GM12878 (cell line): ENCODE data around the gene SERPINE2. TPM values are rescaled to one million over a fixed set of nuclear protein-coding genes. Genes with fewer than 3 reads are reported as not detected.

ENCODE experiments used
- ATAC-seq: fragments of 200-7000 bp; cut with Tn5 transposase; 3 replicates; pipeline ENCODE4 v1.9.1; 2020; ENCODE audit warnings: mild to moderate bottlenecking, moderate library complexity
- BruUV-seq: library from RNA; stranded (reverse); fragments of 400-500 nt; replicated peaks from 2 replicates; lab custom pipeline; 2021; lab: Mats Ljungman, UMichigan
- CTCF ChIA-PET: fragments of 300-600 bp; sonication (Branson Sonifier 250); formaldehyde crosslinking; extraction: SDS; loops from one replicate; lab custom pipeline; 2021; ENCODE audit warnings: inconsistent platforms; lab: Yijun Ruan, JAX
- POLR2A ChIA-PET: fragments of 350-600 bp; formaldehyde crosslinking; extraction: SDS; loops from one replicate; lab custom pipeline; 2021; ENCODE audit warnings: inconsistent platforms; lab: Charles Lee
- RAD21 ChIA-PET: fragments of 300-600 bp; sonication (Branson Sonifier 250); formaldehyde crosslinking; loops from one replicate; lab custom pipeline; 2023; ENCODE audit warnings: antibody characterized with exemption; ENCODE audit not compliant: unreplicated experiment; lab: Charles Lee
- SMC1A ChIA-PET: fragments of 300-600 bp; sonication (Branson Sonifier 250); formaldehyde crosslinking; loops from one replicate; lab custom pipeline; 2023; ENCODE audit not compliant: unreplicated experiment, uncharacterized antibody; lab: Charles Lee
- DNase-seq: peaks from one replicate; pipeline ENCODE4 v3.0.0-alpha.2; 2011; ENCODE audit warnings: low read depth, low spot score
- FAIRE-seq: peaks from 3 replicates; lab custom pipeline; 2011; peaks lifted over from hg19 to GRCh38; lab: Jason Lieb, UNC
- H2AFZ ChIP-seq: 2 replicates; pipeline ENCODE4 v1.6.0; 2011; ENCODE audit warnings: low read depth, low read length, control low read depth; ENCODE audit not compliant: control insufficient read depth
- H3K27ac ChIP-seq: 2 replicates; pipeline ENCODE4 v1.5.1; 2011; ENCODE audit warnings: control low read depth; ENCODE audit not compliant: control insufficient read depth, insufficient read depth
- H3K27me3 ChIP-seq, 2 experiments: replicated peaks in 1 of 2; 2 replicates each; pipeline versions ENCODE4 v1.6.0 to v1.6.1; 2011; ENCODE audit warnings: low read length in 1 of 2; ENCODE audit not compliant: control insufficient read depth in 2 of 2, insufficient read depth in 2 of 2
- H3K36me3 ChIP-seq, 2 experiments: 2 replicates each; pipeline ENCODE4 v1.5.1; 2011; ENCODE audit warnings: low read length in 1 of 2; ENCODE audit not compliant: control insufficient read depth in 2 of 2, insufficient read depth in 2 of 2
- H3K4me1 ChIP-seq: 2 replicates; pipeline ENCODE4 v1.6.1; 2011; ENCODE audit warnings: mild to moderate bottlenecking, low read length, moderate library complexity, mixed read lengths; ENCODE audit not compliant: control insufficient read depth, insufficient read depth
- H3K4me2 ChIP-seq: 2 replicates; pipeline ENCODE4 v1.6.0; 2011; ENCODE audit warnings: control low read depth; ENCODE audit not compliant: control insufficient read depth, insufficient read depth
- H3K4me3 ChIP-seq: fragments of 200-600 bp; sonication (generic); 2 replicates; pipeline ENCODE4 v1.5.1; 2016
- H3K79me2 ChIP-seq: 2 replicates; pipeline ENCODE4 v1.6.0; 2011; ENCODE audit warnings: low read length; ENCODE audit not compliant: control insufficient read depth, insufficient read depth
- H3K9ac ChIP-seq: 2 replicates; pipeline ENCODE4 v1.8.0; 2011; ENCODE audit warnings: low read length, control low read depth, mixed read lengths; ENCODE audit not compliant: control insufficient read depth, insufficient read depth
- H3K9me3 ChIP-seq: replicated peaks from 3 replicates; pipeline ENCODE4 v1.5.1; 2011; ENCODE audit warnings: mild to moderate bottlenecking, low read length; ENCODE audit not compliant: control insufficient read depth, insufficient read depth
- H4K20me1 ChIP-seq: 2 replicates; pipeline ENCODE4 v1.6.0; 2011; ENCODE audit not compliant: control insufficient read depth, insufficient read depth
- ETV6 ChIP-seq, 2 experiments: fragments of 450-650 bp in 1 of 2; IDR thresholded peaks in 1 of 2; conservative IDR thresholded peaks in 1 of 2; 2 replicates each; pipeline ENCODE4 v1.6.1; 2014; ENCODE audit warnings: antibody characterized with exemption in 1 of 2, borderline replicate concordance in 1 of 2, low read depth in 1 of 2, mild to moderate bottlenecking in 1 of 2, moderate library complexity in 1 of 2
- HDAC6 ChIP-seq: fragments of 200-600 bp; sonication (generic); IDR thresholded peaks from one replicate; pipeline ENCODE4 v1.8.0; 2017; ENCODE audit warnings: antibody characterized with exemption; ENCODE audit not compliant: unreplicated experiment
- IKZF2 ChIP-seq, 2 experiments: fragments of 450-650 bp; IDR thresholded peaks; 2 replicates each; pipeline ENCODE4 v1.6.1; 2017; ENCODE audit warnings: mild to moderate bottlenecking in 2 of 2, moderate library complexity in 2 of 2
- KAT2A ChIP-seq: conservative IDR thresholded peaks from 2 replicates; pipeline ENCODE4 v1.6.1; 2011; ENCODE audit warnings: low read depth, low read length; ENCODE audit not compliant: control insufficient read depth
- KDM1A ChIP-seq: fragments of 200-600 bp; sonication (generic); IDR thresholded peaks from 2 replicates; pipeline ENCODE4 v1.6.1; 2016; ENCODE audit warnings: borderline replicate concordance
- SIX5 ChIP-seq: IDR thresholded peaks from 2 replicates; pipeline ENCODE4 v1.6.1; 2011; ENCODE audit warnings: mild to moderate bottlenecking, low read depth, low read length, moderate library complexity; ENCODE audit not compliant: severe bottlenecking
- WGBS: methylation state at CpG from one replicate; pipeline ENCODE4 v1.1.6; 2016; ENCODE audit warnings: low lambda C conversion rate; ENCODE audit not compliant: insufficient replicate concordance, insufficient coverage; ENCODE audit errors: missing lambda C conversion rate; 5-methylcytosine and 5-hydroxymethylcytosine counted together
- in situ Hi-C: fragments of 300-500 bp; cut with MboI; formaldehyde crosslinking; loops from 9 replicates; pipeline ENCODE4 v1.14.3; 2018; ENCODE audit warnings: mixed read lengths
- intact Hi-C: fragments of 100-400 bp; cut with micrococcal nuclease; formaldehyde crosslinking; loops from one replicate; pipeline ENCODE4 v1.14.2; 2022; ENCODE audit not compliant: unreplicated experiment
- polyA plus RNA-seq, 11 experiments: library from polyadenylated mRNA; depleted of rRNA in 4 of 11; unstranded in 6 of 11; stranded (reverse) in 5 of 11; fragments of >200 nt; fragmentation: Nextera tagmentation in 4 of 11; fragmentation: Illumina TruSeq in 1 of 11; extraction: Ambion mirVana in 4 of 11; extraction: Trizol in 1 of 11; gene quantifications; 1 replicate in 1 of 11; 2 replicates in 10 of 11; pipeline versions ENCODE4 v1.2.1 to v1.2.3, GENCODE V29; 2011 to 2016; ENCODE audit warnings: inconsistent platforms in 2 of 11, missing spikeins in 2 of 11, low read depth in 1 of 11
- total RNA-seq, 4 experiments: library from RNA; depleted of rRNA in 3 of 4; stranded (reverse); fragments of >200 nt in 3 of 4; fragmentation: Illumina TruSeq in 1 of 4; extraction: Trizol in 1 of 4; gene quantifications; 2 replicates each; pipeline versions ENCODE4 v1.2.1 to v1.2.3, GENCODE V29; 2013 to 2021
- TF ChIP-seq, protein P1 (sequence below): fragments of 450-650 bp; formaldehyde crosslinking; IDR thresholded peaks from 2 replicates; pipeline ENCODE4 v1.4.0; 2020; ENCODE audit warnings: mild to moderate bottlenecking, moderate library complexity
- TF ChIP-seq, protein P2 (sequence below): fragments of 450-650 bp; IDR thresholded peaks from 2 replicates; pipeline ENCODE4 v1.6.1; 2017; ENCODE audit warnings: antibody characterized with exemption, mild to moderate bottlenecking, moderate library complexity
- TF ChIP-seq, protein P3 (sequence below): fragments of 450-650 bp; IDR thresholded peaks from 2 replicates; pipeline ENCODE4 v1.6.1; 2017; ENCODE audit warnings: low read depth, mild to moderate bottlenecking, moderate library complexity
- TF ChIP-seq, protein P4 (sequence below): fragments of 450-650 bp; IDR thresholded peaks from 2 replicates; pipeline ENCODE4 v1.6.1; 2018; ENCODE audit warnings: borderline replicate concordance, mild to moderate bottlenecking; ENCODE audit not compliant: partially characterized antibody

The SERPINE2 gene
- total and polyA plus RNA-seq, 10 of the 15 experiments (the other 5 are each of a cell fraction or from before 2014, with no cell fraction given) = 0.18 to 1.7 (median 0.39) TPM

DNA sequence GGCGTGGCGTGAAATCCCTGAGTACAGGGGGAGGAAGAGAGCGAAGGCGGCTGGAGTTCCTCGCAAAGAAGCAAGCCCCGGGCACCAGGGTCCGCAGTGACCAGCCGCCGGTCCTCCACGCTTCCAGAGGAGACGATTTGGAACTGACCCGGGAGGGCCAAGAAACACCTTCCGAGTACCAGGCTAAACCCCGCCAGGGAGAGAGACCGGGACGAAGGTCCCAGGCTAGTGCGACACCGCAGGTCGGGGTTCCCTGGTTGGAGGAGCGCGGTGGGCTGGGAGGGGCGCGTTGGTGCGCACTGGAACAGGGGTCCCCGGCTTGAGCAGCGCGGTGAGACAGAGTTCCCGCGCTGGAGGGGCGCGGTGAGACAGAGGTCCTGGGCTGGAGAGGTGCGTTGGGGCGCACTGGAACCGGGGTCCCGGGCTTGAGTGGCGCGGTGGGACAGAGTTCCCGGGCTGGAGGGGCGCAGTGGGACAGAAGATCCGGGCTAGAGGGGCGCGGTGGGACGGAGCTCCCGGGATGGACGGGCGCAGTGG, 94.9 kb downstream of the SERPINE2 start:
- ChIA-PET CTCF (interaction anchor here (1.0 to 2.6 kb wide), 6 partner anchors 11 to 183 kb away, joined by 3 to 15 read pairs (median 6); partner anchors contain the start of gene MRPL44), POLR2A (interaction anchor here (1.4 kb wide), 1 partner anchor 13 kb away, joined by 7 read pairs; the partner anchor contains the start of gene MRPL44), SMC1A (interaction anchor here (0.9 to 1.3 kb wide), 5 partner anchors 10 to 49 kb away, joined by 4 to 7 read pairs (median 4); partner anchors contain the start of gene MRPL44), RAD21 (interaction anchor here (0.9 to 1.5 kb wide), 2 partner anchors 14 to 48 kb away, joined by 4 to 6 read pairs; no protein-coding TSS in a partner anchor)
- H3K4me2 ChIP-seq = peak overlapping the region; percentile 88
- peak overlapping the region; percentile 75 for H3K4me3 ChIP-seq
- H3K79me2 ChIP-seq = peaks cover 39% of the 10 kb centered on the region
- BruUV-seq = no TSS peak
- peaks cover 12% of the 10 kb centered on the region for H3K4me1 ChIP-seq
- no peak for DNase-seq
- in situ Hi-C loops = no loop called here
- no peaks in the 10 kb centered on the region for H3K36me3 ChIP-seq
- WGBS = 2% methylated on average over 46 of the region's 46 CpGs
- no peak for FAIRE-seq
- intact Hi-C loops = loop anchor here (2.0 to 5.0 kb wide), 2 partner anchors 47 to 107 kb away; partner anchors contain the start of gene AP1S3
- no peaks in the 10 kb centered on the region for H4K20me1 ChIP-seq
- H3K9ac ChIP-seq = peak overlapping the region; percentile 75
- no peaks in the 10 kb centered on the region for H3K27me3 ChIP-seq
- ATAC-seq = peak; percentile 45
- peak overlapping the region; percentile 76 for H3K27ac ChIP-seq
- no peaks in the 10 kb centered on the region; the same call in 1 of the 3 replicates for H3K9me3 ChIP-seq
- peak overlapping the region; percentile 57 for H2AFZ ChIP-seq
- TF ChIP-seq SIX5 (no peak), KDM1A (no peak), KAT2A (no peak), IKZF2 (IDR thresholded peaks at IDR 0.05) (0 out of 4 replicates have a peak, but pooled peaks of 1 of the 2 experiments have one; percentile 2), HDAC6 (peak; percentile 50), ETV6 (conservative IDR thresholded peaks at IDR 0.05 in 1 of 2, IDR thresholded peaks at IDR 0.05 in 1 of 2; ENCODE audit: borderline replicate concordance in 1 of 2, low read depth in 1 of 2) (no peak)
- TF ChIP-seq, protein P1, sequence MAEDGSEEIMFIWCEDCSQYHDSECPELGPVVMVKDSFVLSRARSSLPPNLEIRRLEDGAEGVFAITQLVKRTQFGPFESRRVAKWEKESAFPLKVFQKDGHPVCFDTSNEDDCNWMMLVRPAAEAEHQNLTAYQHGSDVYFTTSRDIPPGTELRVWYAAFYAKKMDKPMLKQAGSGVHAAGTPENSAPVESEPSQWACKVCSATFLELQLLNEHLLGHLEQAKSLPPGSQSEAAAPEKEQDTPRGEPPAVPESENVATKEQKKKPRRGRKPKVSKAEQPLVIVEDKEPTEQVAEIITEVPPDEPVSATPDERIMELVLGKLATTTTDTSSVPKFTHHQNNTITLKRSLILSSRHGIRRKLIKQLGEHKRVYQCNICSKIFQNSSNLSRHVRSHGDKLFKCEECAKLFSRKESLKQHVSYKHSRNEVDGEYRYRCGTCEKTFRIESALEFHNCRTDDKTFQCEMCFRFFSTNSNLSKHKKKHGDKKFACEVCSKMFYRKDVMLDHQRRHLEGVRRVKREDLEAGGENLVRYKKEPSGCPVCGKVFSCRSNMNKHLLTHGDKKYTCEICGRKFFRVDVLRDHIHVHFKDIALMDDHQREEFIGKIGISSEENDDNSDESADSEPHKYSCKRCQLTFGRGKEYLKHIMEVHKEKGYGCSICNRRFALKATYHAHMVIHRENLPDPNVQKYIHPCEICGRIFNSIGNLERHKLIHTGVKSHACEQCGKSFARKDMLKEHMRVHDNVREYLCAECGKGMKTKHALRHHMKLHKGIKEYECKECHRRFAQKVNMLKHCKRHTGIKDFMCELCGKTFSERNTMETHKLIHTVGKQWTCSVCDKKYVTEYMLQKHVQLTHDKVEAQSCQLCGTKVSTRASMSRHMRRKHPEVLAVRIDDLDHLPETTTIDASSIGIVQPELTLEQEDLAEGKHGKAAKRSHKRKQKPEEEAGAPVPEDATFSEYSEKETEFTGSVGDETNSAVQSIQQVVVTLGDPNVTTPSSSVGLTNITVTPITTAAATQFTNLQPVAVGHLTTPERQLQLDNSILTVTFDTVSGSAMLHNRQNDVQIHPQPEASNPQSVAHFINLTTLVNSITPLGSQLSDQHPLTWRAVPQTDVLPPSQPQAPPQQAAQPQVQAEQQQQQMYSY = no peak
- TF ChIP-seq, protein P2, sequence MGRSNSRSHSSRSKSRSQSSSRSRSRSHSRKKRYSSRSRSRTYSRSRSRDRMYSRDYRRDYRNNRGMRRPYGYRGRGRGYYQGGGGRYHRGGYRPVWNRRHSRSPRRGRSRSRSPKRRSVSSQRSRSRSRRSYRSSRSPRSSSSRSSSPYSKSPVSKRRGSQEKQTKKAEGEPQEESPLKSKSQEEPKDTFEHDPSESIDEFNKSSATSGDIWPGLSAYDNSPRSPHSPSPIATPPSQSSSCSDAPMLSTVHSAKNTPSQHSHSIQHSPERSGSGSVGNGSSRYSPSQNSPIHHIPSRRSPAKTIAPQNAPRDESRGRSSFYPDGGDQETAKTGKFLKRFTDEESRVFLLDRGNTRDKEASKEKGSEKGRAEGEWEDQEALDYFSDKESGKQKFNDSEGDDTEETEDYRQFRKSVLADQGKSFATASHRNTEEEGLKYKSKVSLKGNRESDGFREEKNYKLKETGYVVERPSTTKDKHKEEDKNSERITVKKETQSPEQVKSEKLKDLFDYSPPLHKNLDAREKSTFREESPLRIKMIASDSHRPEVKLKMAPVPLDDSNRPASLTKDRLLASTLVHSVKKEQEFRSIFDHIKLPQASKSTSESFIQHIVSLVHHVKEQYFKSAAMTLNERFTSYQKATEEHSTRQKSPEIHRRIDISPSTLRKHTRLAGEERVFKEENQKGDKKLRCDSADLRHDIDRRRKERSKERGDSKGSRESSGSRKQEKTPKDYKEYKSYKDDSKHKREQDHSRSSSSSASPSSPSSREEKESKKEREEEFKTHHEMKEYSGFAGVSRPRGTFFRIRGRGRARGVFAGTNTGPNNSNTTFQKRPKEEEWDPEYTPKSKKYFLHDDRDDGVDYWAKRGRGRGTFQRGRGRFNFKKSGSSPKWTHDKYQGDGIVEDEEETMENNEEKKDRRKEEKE = no peak
- TF ChIP-seq, protein P3, sequence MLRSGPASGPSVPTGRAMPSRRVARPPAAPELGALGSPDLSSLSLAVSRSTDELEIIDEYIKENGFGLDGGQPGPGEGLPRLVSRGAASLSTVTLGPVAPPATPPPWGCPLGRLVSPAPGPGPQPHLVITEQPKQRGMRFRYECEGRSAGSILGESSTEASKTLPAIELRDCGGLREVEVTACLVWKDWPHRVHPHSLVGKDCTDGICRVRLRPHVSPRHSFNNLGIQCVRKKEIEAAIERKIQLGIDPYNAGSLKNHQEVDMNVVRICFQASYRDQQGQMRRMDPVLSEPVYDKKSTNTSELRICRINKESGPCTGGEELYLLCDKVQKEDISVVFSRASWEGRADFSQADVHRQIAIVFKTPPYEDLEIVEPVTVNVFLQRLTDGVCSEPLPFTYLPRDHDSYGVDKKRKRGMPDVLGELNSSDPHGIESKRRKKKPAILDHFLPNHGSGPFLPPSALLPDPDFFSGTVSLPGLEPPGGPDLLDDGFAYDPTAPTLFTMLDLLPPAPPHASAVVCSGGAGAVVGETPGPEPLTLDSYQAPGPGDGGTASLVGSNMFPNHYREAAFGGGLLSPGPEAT = no peak
- TF ChIP-seq, protein P4, sequence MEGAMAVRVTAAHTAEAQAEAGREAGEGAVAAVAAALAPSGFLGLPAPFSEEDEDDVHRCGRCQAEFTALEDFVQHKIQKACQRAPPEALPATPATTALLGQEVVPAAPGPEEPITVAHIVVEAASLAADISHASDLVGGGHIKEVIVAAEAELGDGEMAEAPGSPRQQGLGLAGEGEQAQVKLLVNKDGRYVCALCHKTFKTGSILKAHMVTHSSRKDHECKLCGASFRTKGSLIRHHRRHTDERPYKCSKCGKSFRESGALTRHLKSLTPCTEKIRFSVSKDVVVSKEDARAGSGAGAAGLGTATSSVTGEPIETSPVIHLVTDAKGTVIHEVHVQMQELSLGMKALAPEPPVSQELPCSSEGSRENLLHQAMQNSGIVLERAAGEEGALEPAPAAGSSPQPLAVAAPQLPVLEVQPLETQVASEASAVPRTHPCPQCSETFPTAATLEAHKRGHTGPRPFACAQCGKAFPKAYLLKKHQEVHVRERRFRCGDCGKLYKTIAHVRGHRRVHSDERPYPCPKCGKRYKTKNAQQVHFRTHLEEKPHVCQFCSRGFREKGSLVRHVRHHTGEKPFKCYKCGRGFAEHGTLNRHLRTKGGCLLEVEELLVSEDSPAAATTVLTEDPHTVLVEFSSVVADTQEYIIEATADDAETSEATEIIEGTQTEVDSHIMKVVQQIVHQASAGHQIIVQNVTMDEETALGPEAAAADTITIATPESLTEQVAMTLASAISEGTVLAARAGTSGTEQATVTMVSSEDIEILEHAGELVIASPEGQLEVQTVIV = no peak
